GM19240 (cell line): Measurements from ENCODE around the gene CACNG6.

ENCODE experiments used
- DNase-seq: peaks from one replicate; pipeline ENCODE4 v3.0.0; 2011; ENCODE audit warnings: low spot score; ENCODE audit not compliant: insufficient read length

The CACNG6 gene

DNA sequence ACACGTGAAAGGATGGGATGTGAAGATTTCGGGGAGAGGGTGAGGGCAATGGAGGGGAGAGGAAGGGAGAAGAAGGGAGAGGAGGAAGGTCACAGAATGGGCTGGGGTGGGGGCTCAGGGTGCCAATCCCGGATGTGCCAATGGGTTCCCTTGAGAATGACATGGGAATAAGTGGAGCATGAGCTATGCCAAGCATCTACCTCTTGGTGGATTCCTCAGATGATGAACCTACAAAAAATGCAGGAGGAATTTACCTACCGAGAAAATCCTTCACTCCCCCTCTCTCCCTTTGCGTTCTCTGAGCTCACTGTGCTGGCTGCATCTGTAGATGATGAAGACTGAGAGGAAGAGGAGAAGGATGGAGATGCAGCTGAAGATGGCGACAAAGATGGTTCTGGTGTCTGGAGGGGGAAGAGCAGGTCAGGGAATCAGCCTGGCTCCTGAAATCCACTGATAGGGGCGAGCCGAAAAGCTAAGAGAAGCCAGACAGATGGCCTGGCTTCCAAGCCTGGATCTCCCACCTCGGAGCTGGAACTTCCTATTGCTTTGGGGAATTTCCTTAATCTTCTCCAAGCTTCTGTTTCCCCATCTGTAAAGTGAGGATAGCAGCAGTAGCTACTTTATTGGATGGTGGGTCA is 50.7 kb downstream of the CACNG6 start:
- no peak for DNase-seq

DNA sequence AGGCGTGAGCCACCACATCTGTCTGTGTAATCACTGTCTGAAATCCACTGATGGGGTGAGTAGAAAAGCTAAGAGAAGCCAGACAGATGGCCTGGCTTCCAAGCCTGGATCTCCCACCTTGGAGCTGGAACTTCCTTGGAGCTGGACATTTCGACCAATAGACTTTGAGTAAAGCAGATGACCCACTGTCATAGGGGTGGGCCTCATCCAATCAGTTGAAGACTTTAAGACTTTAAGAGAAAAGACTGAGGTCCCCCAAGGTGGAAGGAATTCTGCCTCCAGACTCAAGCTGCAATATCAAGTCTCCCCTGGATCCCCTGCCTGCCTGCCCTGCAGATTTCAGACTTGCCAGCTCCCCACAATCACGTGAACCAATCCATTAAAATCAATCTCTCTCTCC is 51.6 kb downstream of the CACNG6 start:
- DNase-seq = no peak

DNA sequence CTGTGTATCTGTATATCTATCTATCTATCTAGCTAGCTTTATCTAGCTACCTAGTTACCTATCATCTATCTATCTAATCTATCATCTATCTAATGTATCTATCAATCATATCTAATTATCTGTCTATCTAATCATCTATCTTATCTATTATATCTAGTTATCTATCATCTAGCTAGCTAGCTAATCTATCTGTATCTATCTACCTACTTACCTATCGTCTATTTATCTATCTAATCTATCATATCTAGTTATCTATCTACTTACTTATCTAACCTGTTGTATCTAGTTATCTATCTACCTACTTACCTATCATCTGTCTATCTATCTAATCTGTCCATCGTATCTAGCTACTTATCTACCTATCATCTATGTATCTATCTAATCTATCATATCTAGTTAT is 54.3 kb downstream of the CACNG6 start:
- no peak for DNase-seq

DNA sequence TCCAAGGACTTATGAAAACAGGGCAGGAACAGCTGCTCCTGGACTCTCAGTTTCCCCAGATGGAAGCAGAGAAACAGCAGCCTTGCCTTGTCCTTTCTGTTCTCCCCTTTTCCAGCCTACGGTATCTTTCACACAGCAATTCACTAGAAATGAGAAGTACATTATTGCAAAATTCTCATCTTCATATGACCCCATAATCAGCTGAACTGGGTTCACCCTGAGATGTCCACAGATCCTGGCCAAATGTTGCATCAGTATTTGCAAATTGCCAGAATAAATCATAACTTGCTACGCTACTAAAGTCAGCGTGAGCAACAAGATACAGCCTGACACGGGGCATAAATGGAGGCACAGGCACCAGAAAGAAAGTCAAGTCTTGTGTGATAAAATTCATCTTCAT is 56.2 kb downstream of the CACNG6 start:
- DNase-seq = no peak
